A673 (cell line): ENCODE data around the gene EHMT1. TPM values are rescaled to one million over a fixed set of nuclear protein-coding genes. Genes with fewer than 3 reads are reported as not detected.
A peak's percentile ranks its signal among the peaks of the same experiment; 100 is the strongest.
"Not testable (repeated sequence)": the region's sequence is repeated elsewhere in the genome, so short reads cannot be mapped to it uniquely, and the experiment has no call there.

Experiments used
- BruUV-seq: library from RNA; stranded (reverse); fragments of 400-500 nt; replicated peaks from 2 replicates; lab custom pipeline; 2021; lab: Mats Ljungman, UMichigan
- CTCF ChIA-PET: fragments of 300-600 bp; sonication (Branson Sonifier 250); formaldehyde crosslinking; loops from one replicate; lab custom pipeline; 2022; ENCODE audit warnings: antibody characterized with exemption; lab: Charles Lee
- POLR2A ChIA-PET: fragments of 300-600 bp; sonication (Branson Sonifier 250); formaldehyde crosslinking; loops from one replicate; lab custom pipeline; 2022; ENCODE audit warnings: antibody characterized with exemption; ENCODE audit not compliant: low non-redundant PET; lab: Charles Lee
- DNase-seq: peaks from one replicate; pipeline ENCODE4 v3.0.0-alpha.2; 2015; ENCODE audit warnings: low spot score
- H3K27ac ChIP-seq: fragments of 200-600 bp; sonication (generic); 2 replicates; pipeline ENCODE4 v1.5.1; 2016; ENCODE audit warnings: mixed run types, low read depth, mild to moderate bottlenecking, mixed read lengths, antibody characterized with exemption, low read length; ENCODE audit not compliant: poor library complexity, severe bottlenecking
- H3K27me3 ChIP-seq: fragments of 200-600 bp; sonication (generic); replicated peaks from 2 replicates; pipeline ENCODE4 v1.6.1; 2017; ENCODE audit warnings: mixed run types, low read depth, mild to moderate bottlenecking, mixed read lengths, antibody characterized with exemption, low read length; ENCODE audit not compliant: insufficient read depth, poor library complexity
- H3K36me3 ChIP-seq: fragments of 200-600 bp; sonication (generic); 2 replicates; pipeline ENCODE4 v1.6.1; 2016; ENCODE audit warnings: mixed run types, mild to moderate bottlenecking, mixed read lengths, antibody characterized with exemption, low read length; ENCODE audit not compliant: insufficient read depth, poor library complexity, severe bottlenecking
- H3K4me1 ChIP-seq: fragments of 200-600 bp; sonication (generic); 2 replicates; pipeline ENCODE4 v1.6.1; 2017; ENCODE audit warnings: mixed run types, mild to moderate bottlenecking, mixed read lengths, antibody characterized with exemption, low read length; ENCODE audit not compliant: insufficient read depth, poor library complexity, severe bottlenecking
- H3K4me3 ChIP-seq: fragments of 200-600 bp; sonication (generic); 2 replicates; pipeline ENCODE4 v1.5.1; 2016; ENCODE audit warnings: low read depth, mixed run types, mild to moderate bottlenecking, mixed read lengths, low read length; ENCODE audit not compliant: poor library complexity, severe bottlenecking
- H3K9me3 ChIP-seq: fragments of 200-600 bp; sonication (generic); 2 replicates; pipeline ENCODE4 v1.6.1; 2016; ENCODE audit warnings: mixed run types, low read depth, mild to moderate bottlenecking, mixed read lengths, antibody characterized with exemption, low read length; ENCODE audit not compliant: poor library complexity, severe bottlenecking
- CTCF ChIP-seq: fragments of 300-800, 200-600 bp; sonication (generic); conservative IDR thresholded peaks from 2 replicates; pipeline ENCODE4 v1.5.1; 2017; ENCODE audit warnings: low read depth, mild to moderate bottlenecking, antibody characterized with exemption, low read length, moderate library complexity, mixed read lengths
- EZH2 ChIP-seq: fragments of 200-600 bp; sonication (generic); IDR thresholded peaks from 2 replicates; pipeline ENCODE4 v1.6.1; 2017; ENCODE audit warnings: borderline replicate concordance, low read depth, mild to moderate bottlenecking, mixed read lengths, antibody characterized with exemption, low read length; ENCODE audit not compliant: poor library complexity, severe bottlenecking
- intact Hi-C: fragments of 100-400 bp; cut with micrococcal nuclease; formaldehyde crosslinking; loops from one replicate; pipeline ENCODE4 v1.10.0; 2022; ENCODE audit not compliant: unreplicated experiment
- total RNA-seq: library from RNA; stranded (reverse); gene quantifications from 2 replicates; pipeline ENCODE4 v1.2.3, GENCODE V29; 2021

The EHMT1 gene
- total RNA-seq, 1 experiment from 2014 or later = 115 TPM

DNA sequence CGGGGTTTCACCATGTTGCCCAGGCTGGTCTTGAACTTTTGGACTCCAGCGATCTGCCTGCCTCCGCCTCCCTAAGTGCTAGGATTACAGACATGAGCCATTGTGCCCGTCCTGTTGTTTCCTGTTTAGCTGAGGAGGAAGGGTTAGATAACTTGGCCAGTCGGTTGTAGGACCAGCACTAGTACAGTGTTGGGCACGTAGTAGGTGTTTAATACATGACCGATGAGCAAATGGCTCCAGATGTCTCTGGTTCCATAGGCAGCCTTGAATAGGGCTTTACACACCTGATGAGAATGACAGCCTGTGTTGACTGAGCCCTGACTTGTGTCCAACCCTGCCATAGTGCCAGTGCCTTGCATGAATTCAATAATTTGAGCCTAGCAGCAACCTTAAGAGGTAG, 1.8 kb downstream of the EHMT1 start:
- no TSS peak for BruUV-seq
- Histone ChIP-seq H3K9me3 (no peaks in the 10 kb centered on the region), H3K4me3 (peak overlapping the region; percentile 3), H3K27ac (no peak overlapping the region), H3K36me3 (peaks cover 9% of the 10 kb centered on the region), H3K27me3 (no peaks in the 10 kb centered on the region), H3K4me1 (peaks cover 6% of the 10 kb centered on the region)
- no peak for DNase-seq
- POLR2A ChIA-PET = no interaction called here
- intact Hi-C loops = no loop called here
- CTCF ChIA-PET = no interaction called here
- TF ChIP-seq CTCF = no peak
- no peak for TF ChIP-seq EZH2

GRCh38 chr9:137621131-137621757, 2.4 kb downstream of the EHMT1 start:
- ChIA-PET POLR2A (no interaction called here), CTCF (no interaction called here)
- H3K27ac ChIP-seq = no peak overlapping the region
- H3K36me3 ChIP-seq = peaks cover 6% of the 10 kb centered on the region
- no peaks in the 10 kb centered on the region for H3K9me3 ChIP-seq
- no peak for DNase-seq
- intact Hi-C loops = no loop called here
- no TSS peak for BruUV-seq
- peak overlapping the region; percentile 3 for H3K4me3 ChIP-seq
- no peak for TF ChIP-seq EZH2
- peak; percentile 48 for TF ChIP-seq CTCF
- no peaks in the 10 kb centered on the region for H3K27me3 ChIP-seq
- peaks cover 6% of the 10 kb centered on the region for H3K4me1 ChIP-seq

DNA sequence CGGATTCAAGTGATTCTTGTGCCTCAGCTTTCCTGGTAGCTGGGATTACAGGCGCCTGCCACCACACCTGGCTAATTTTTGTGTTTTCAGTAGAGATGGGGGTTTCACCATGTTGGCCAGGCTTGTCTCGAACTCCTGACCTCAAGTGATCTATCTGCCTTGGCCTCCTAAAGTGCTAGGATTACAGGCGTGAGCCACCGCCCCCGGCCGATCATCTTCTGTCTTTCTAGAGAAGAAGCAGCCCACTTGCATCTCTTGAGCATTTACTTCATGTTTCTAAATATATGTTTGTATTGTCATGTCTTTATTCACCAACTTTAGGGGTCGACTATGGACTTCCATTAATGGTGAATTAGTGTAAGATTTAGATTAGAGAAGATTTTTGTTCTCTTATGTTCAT, 3.4 kb downstream of the EHMT1 start:
- H3K36me3 ChIP-seq, H3K4me1 ChIP-seq, BruUV-seq, intact Hi-C loops, H3K27ac ChIP-seq, H3K4me3 ChIP-seq, DNase-seq, H3K27me3 ChIP-seq, H3K9me3 ChIP-seq, POLR2A ChIA-PET, CTCF ChIA-PET: not testable (repeated sequence)

DNA sequence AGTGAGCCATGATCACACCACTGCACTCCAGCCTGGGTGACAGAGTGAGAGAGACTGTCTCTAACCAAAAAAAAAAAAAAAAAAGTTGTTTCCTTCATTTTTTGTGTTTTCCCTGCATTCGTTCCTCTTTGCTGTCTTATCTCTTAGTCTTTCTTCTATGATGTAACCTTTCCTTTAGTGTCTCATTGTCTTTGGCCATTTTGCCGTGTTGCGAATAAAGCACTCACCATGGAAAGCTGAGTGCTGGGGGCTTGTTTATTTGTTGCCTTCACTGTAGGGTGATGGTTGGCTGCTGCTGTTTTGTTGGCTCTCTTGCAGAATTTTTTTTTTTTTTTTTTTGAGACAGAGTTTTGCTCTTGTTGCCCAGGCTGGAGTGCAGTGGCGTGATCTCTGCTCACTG, 7.7 kb downstream of the EHMT1 start:
- TF ChIP-seq EZH2 (no peak), CTCF (no peak)
- Histone ChIP-seq H3K9me3 (no peaks in the 10 kb centered on the region), H3K36me3 (no peaks in the 10 kb centered on the region), H3K4me1 (peaks cover 2% of the 10 kb centered on the region), H3K27me3 (no peaks in the 10 kb centered on the region), H3K27ac (no peak overlapping the region), H3K4me3 (no peak overlapping the region)
- intact Hi-C loops = no loop called here
- CTCF ChIA-PET = no interaction called here
- no peak for DNase-seq
- POLR2A ChIA-PET = no interaction called here
- no TSS peak for BruUV-seq

- BruUV-seq, intact Hi-C loops, DNase-seq, POLR2A ChIA-PET, H3K4me3 ChIP-seq, H3K9me3 ChIP-seq, H3K4me1 ChIP-seq, H3K36me3 ChIP-seq, H3K27me3 ChIP-seq, H3K27ac ChIP-seq: not testable (repeated sequence)
- CTCF ChIA-PET = interaction anchor here (0.6 kb wide), 1 partner anchor 9 kb away, joined by 6 read pairs; the partner anchor contains the start of gene EHMT1
Measured at GRCh38 chr9:137627406-137627805, 8.6 kb downstream of the EHMT1 start.
